Loucy (cell line): Measurements from ENCODE around the gene IGFBP4.

Experiments used
- CTCF ChIP-seq: fragments of 200-600 bp; sonication (generic); conservative IDR thresholded peaks from 2 replicates; pipeline ENCODE4 v1.5.1; 2014; ENCODE audit warnings: mild to moderate bottlenecking, antibody characterized with exemption, low read length
- EZH2phosphoT487 ChIP-seq: fragments of 200-600 bp; IDR thresholded peaks from 2 replicates; pipeline ENCODE4 v1.6.1; 2018; ENCODE audit warnings: antibody characterized with exemption, mild to moderate bottlenecking, moderate library complexity, borderline replicate concordance

GRCh38 chr17:40448639-40449261 is 5.5 kb downstream of the IGFBP4 start:
- TF ChIP-seq EZH2phosphoT487: no peak
- TF ChIP-seq CTCF: no peak
